HG02763 (cell line): ENCODE data around the gene FBXL22.
"Not testable (repeated sequence)": the region's sequence is repeated elsewhere in the genome, so short reads cannot be mapped to it uniquely, and the experiment has no call there.

Experiments
- ATAC-seq: cut with Tn5 transposase; IDR thresholded peaks from one replicate; pipeline ENCODE4 v1.9.1; 2021; ENCODE audit warnings: mild to moderate bottlenecking, moderate library complexity; ENCODE audit not compliant: unreplicated experiment

Gene FBXL22

GRCh38 chr15:63611177-63611576 lies 14.0 kb downstream of the FBXL22 start:
- no peak for ATAC-seq

GRCh38 chr15:63612300-63612699 lies 15.1 kb downstream of the FBXL22 start:
- ATAC-seq = no peak

GRCh38 chr15:63615935-63616334 lies 18.7 kb downstream of the FBXL22 start:
- ATAC-seq = no peak

GRCh38 chr15:63617147-63617546 lies 20.0 kb downstream of the FBXL22 start:
- ATAC-seq = not testable (repeated sequence)

GRCh38 chr15:63617627-63618026 lies 20.4 kb downstream of the FBXL22 start:
- ATAC-seq = not testable (repeated sequence)

- not testable (repeated sequence) for ATAC-seq
Measured at GRCh38 chr15:63620760-63621159, 23.6 kb downstream of the FBXL22 start.

GRCh38 chr15:63623232-63623969 lies 26.2 kb downstream of the FBXL22 start:
- no peak for ATAC-seq

- ATAC-seq = peak; percentile 66
Measured at GRCh38 chr15:63626955-63627354, 29.8 kb downstream of the FBXL22 start.

GRCh38 chr15:63628123-63628822 lies 31.1 kb downstream of the FBXL22 start:
- ATAC-seq = no peak

GRCh38 chr15:63630036-63630751 lies 33.0 kb downstream of the FBXL22 start:
- no peak for ATAC-seq

GRCh38 chr15:63633312-63633711 lies 36.1 kb downstream of the FBXL22 start:
- ATAC-seq = no peak

- no peak for ATAC-seq
Measured at GRCh38 chr15:63634154-63634553, 37.0 kb downstream of the FBXL22 start.

GRCh38 chr15:63636518-63637061 lies 39.4 kb downstream of the FBXL22 start:
- no peak for ATAC-seq

GRCh38 chr15:63638839-63639238 lies 41.7 kb downstream of the FBXL22 start:
- ATAC-seq = no peak

GRCh38 chr15:63640146-63640545 lies 43.0 kb downstream of the FBXL22 start:
- no peak for ATAC-seq
